Right lobe of liver (tissue), 6 donors: ENCODE results near the gene CORO2B. TPM values are rescaled to one million over a fixed set of nuclear protein-coding genes. Genes with fewer than 3 reads are reported as not detected.

Source experiments
- ATAC-seq, 4 donors: fragments of 200-7000 bp; cut with Tn5 transposase; one replicate each; pipeline ENCODE4 v1.9.1; 2020; ENCODE audit warnings: mild to moderate bottlenecking in 4 of 4, moderate library complexity in 4 of 4
- DNase-seq, 3 donors: peaks; one replicate each; pipeline ENCODE4 v3.0.0-alpha.2; 2020
- H3K27ac ChIP-seq, 3 donors: fragments of 200-600 bp; one replicate each; pipeline ENCODE4 v1.8.0; 2022
- H3K27me3 ChIP-seq, 2 donors: fragments of 200-600 bp; one replicate each; pipeline ENCODE4 v1.8.0; 2022
- H3K36me3 ChIP-seq, 4 donors: fragments of 200-600 bp; sonication (generic) in 1 of 4; one replicate each; pipeline versions ENCODE4 v1.5.1 to v1.8.0; 2017 to 2022; ENCODE audit warnings: control low read depth in 1 of 4
- H3K4me1 ChIP-seq, 4 donors: fragments of 200-600 bp; sonication (generic) in 1 of 4; one replicate each; pipeline versions ENCODE4 v1.5.1 to v1.8.0; 2017 to 2022; ENCODE audit warnings: control low read depth in 1 of 4
- H3K4me3 ChIP-seq, 3 donors: fragments of 200-600 bp; one replicate each; pipeline ENCODE4 v1.8.0; 2022
- H3K9me3 ChIP-seq, 4 donors: fragments of 200-600 bp; sonication (generic) in 1 of 4; one replicate each; pipeline versions ENCODE4 v1.5.1 to v1.8.0; 2017 to 2022; ENCODE audit warnings: control low read depth in 1 of 4
- CTCF ChIP-seq, 4 donors: fragments of 200-600 bp in 3 of 4; fragments of 450-650 bp in 1 of 4; IDR thresholded peaks; one replicate each; pipeline versions ENCODE4 v1.5.1 to v1.8.0; 2016 to 2022; ENCODE audit warnings: antibody characterized with exemption in 4 of 4, mild to moderate bottlenecking in 2 of 4
- POLR2A ChIP-seq: fragments of 450-650 bp; IDR thresholded peaks from one replicate; pipeline ENCODE4 v1.6.1; 2017; ENCODE audit warnings: antibody characterized with exemption, mild to moderate bottlenecking
- WGBS: methylation state at CpG from one replicate; pipeline ENCODE4 v1.1.6; 2018; ENCODE audit warnings: low coverage, low lambda C conversion rate; ENCODE audit not compliant: insufficient coverage; ENCODE audit errors: missing lambda C conversion rate; 5-methylcytosine and 5-hydroxymethylcytosine counted together
- intact Hi-C, 2 donors: fragments of 100-400 bp; cut with DNase I; formaldehyde crosslinking; loops; one replicate each; pipeline versions ENCODE4 v1.11.2 to v1.14.1; 2022
- long read RNA-seq: library from polyadenylated mRNA; unstranded; transcript quantifications from one replicate; pipeline ENCODE4 v2.0.0, GENCODE V29; 2019
- total RNA-seq, 6 experiments: library from RNA; depleted of rRNA in 2 of 6; stranded (reverse); fragments of >200 nt in 2 of 6; fragmentation: NEBNext Ultra II Directional in 3 of 6; extraction: Animal tissue kit (Norgen Biotek cat#: 25700) in 3 of 6; gene quantifications; one replicate each; pipeline versions ENCODE4 v1.1.0 to v1.2.4, GENCODE V29; 2016 to 2023
- donor health status: DM: no; HTN: yes; CAD: no.
- donor health status: DM: no; HTN: no; CAD: no.
- donor health status: DM: no; HTN: no; CAD: no.
- donor health status: DM: no; HTN: yes; CAD: no.
- donor health status: DM: no; HTN: yes; CAD: no.

Gene CORO2B
- total RNA-seq: under 1 TPM; 0.18 to 0.68 (median 0.41) TPM
- long read RNA-seq: 0 reads

GRCh38 chr15:68578980-68579935 is at the start of gene CORO2B:
TSS of gene CORO2B (plus strand) at chr15:68578993. CDS start at chr15:68579263, 270 bp downstream.
- no peak within 1 kb of the TSS for H3K27ac ChIP-seq
- H3K9me3 ChIP-seq: no peaks in the 10 kb centered on the region
- no peaks in the 10 kb centered on the region for H3K36me3 ChIP-seq
- ATAC-seq: peak in 1 of 4 donors; percentile 6
- H3K27me3 ChIP-seq: peaks cover 0 to 11% of the 10 kb centered on the region in 2 donors
- intact Hi-C loops: no loop called here
- no peak for TF ChIP-seq POLR2A
- no peak for TF ChIP-seq CTCF (IDR thresholded peaks at IDR 0.05)
- H3K4me1 ChIP-seq: peaks cover 0 to 9% (median 0%) of the 10 kb centered on the region in 4 donors
- DNase-seq: peak in 1 of 3 donors; percentile 56
- peak within 1 kb of the TSS; percentile 34 to 53 (median 48) for H3K4me3 ChIP-seq
- WGBS: 10% methylated on average over 2 of the region's 95 CpGs

GRCh38 chr15:68531387-68532179 is 47.2 kb upstream of the CORO2B start:
- H3K4me1 ChIP-seq: no peaks in the 10 kb centered on the region

GRCh38 chr15:68536331-68537095 is 42.3 kb upstream of the CORO2B start:
- no peak for TF ChIP-seq POLR2A
- TF ChIP-seq CTCF (IDR thresholded peaks at IDR 0.05): no peak
- DNase-seq (no peak), ATAC-seq (no peak)
- H3K9me3 ChIP-seq: no peaks in the 10 kb centered on the region
- H3K27ac ChIP-seq: no peak overlapping the region
- no peak overlapping the region for H3K4me3 ChIP-seq
- WGBS: 54% methylated on average over 4 of the region's 4 CpGs
- intact Hi-C loops: no loop called here
- H3K4me1 ChIP-seq: no peaks in the 10 kb centered on the region
- no peaks in the 10 kb centered on the region for H3K36me3 ChIP-seq
- no peaks in the 10 kb centered on the region for H3K27me3 ChIP-seq

More at GRCh38 chr15:68531387-68532179, 47.2 kb upstream of the CORO2B start:
- WGBS: 90% methylated on average over 2 of the region's 2 CpGs
- Histone ChIP-seq H3K27me3 (no peaks in the 10 kb centered on the region), H3K36me3 (no peaks in the 10 kb centered on the region), H3K9me3 (no peaks in the 10 kb centered on the region), H3K4me3 (no peak overlapping the region), H3K27ac (no peak overlapping the region)
- no peak for DNase-seq
- no peak for ATAC-seq
- intact Hi-C loops: no loop called here
- no peak for TF ChIP-seq POLR2A
- no peak for TF ChIP-seq CTCF (IDR thresholded peaks at IDR 0.05)

- Histone ChIP-seq H3K27ac (no peak overlapping the region), H3K4me3 (no peak overlapping the region), H3K4me1 (no peaks in the 10 kb centered on the region), H3K36me3 (no peaks in the 10 kb centered on the region), H3K27me3 (no peaks in the 10 kb centered on the region), H3K9me3 (no peaks in the 10 kb centered on the region)
- DNase-seq (no peak), ATAC-seq (no peak)
- intact Hi-C loops: no loop called here
- TF ChIP-seq CTCF (IDR thresholded peaks at IDR 0.05) (no peak), POLR2A (no peak)
These were observed 41.7 kb upstream of the CORO2B start for GRCh38 chr15:68537097-68537496.
